Measurements from ENCODE around the gene CIP2A. TPM values are rescaled to one million over a fixed set of nuclear protein-coding genes. Genes with fewer than 3 reads are reported as not detected.

Gene CIP2A
- 5.8 and 27.3 TPM in 2 replicates for total RNA-seq

GRCh38 chr3:108589081-108589997, at the start of gene CIP2A, which contains the start of gene DZIP3:
CIP2A (minus strand) TSS chr3:108589438; CDS start chr3:108589375, 63 bp downstream.
DZIP3 (plus strand) TSS chr3:108589722; CDS start chr3:108605407, 15,685 bp downstream.

GRCh38 chr3:108510496-108510895, 78.7 kb downstream of the CIP2A start, which contains the start of gene MYH15:
MYH15 (minus strand) TSS chr3:108510596; CDS start chr3:108510530, 66 bp downstream.

Other genes with a start within 250 kb of the CIP2A start
- 0.50 and 1.0 TPM in 2 replicates for gene MYH15, start 78.8 kb downstream of the CIP2A start, total RNA-seq
- 16.5 and 25.5 TPM in 2 replicates for gene DZIP3, start 284 bp upstream of the CIP2A start, total RNA-seq
- not detected in 2 replicates for gene RETNLB, start 168.0 kb upstream of the CIP2A start, total RNA-seq
- gene TRAT1, start 233.3 kb upstream of the CIP2A start, total RNA-seq = not detected in 2 replicates